Tibial nerve (tissue), 4 donors: ENCODE data around the gene AFF2. TPM values are rescaled to one million over a fixed set of nuclear protein-coding genes. Genes with fewer than 3 reads are reported as not detected.

Source experiments
- DNase-seq, 2 donors: peaks; one replicate each; pipeline ENCODE4 v3.0.0-alpha.2; 2019; ENCODE audit warnings: low spot score in 2 of 2
- H3K27ac ChIP-seq, 4 donors: fragments of 200-600 bp; sonication (generic) in 3 of 4; one replicate each; pipeline ENCODE4 v1.5.1; 2017 to 2019; ENCODE audit warnings: mild to moderate bottlenecking in 1 of 4
- H3K27me3 ChIP-seq, 2 donors: fragments of 200-600 bp; sonication (generic) in 1 of 2; one replicate each; pipeline versions ENCODE4 v1.5.1 to v1.6.0; 2017 to 2019
- H3K36me3 ChIP-seq, 3 donors: fragments of 200-600 bp; sonication (generic); one replicate each; pipeline ENCODE4 v1.5.1; 2018 to 2019
- H3K4me1 ChIP-seq, 4 donors: fragments of 200-600 bp; sonication (generic) in 3 of 4; one replicate each; pipeline ENCODE4 v1.5.1; 2017 to 2019
- H3K4me3 ChIP-seq, 4 donors: fragments of 200-600 bp; sonication (generic) in 3 of 4; one replicate each; pipeline ENCODE4 v1.5.1; 2017 to 2019; ENCODE audit warnings: mild to moderate bottlenecking in 1 of 4, moderate library complexity in 1 of 4
- H3K9me3 ChIP-seq, 4 donors: fragments of 200-600 bp; sonication (generic) in 3 of 4; one replicate each; pipeline ENCODE4 v1.5.1; 2017 to 2019
- EP300 ChIP-seq, 2 donors: sonication (generic); formaldehyde crosslinking; IDR thresholded peaks; one replicate each; pipeline ENCODE4 v1.6.1; 2017; ENCODE audit warnings: antibody characterized with exemption in 2 of 2, mild to moderate bottlenecking in 1 of 2
- POLR2A ChIP-seq, 2 donors: fragments of 450-650 bp; IDR thresholded peaks; one replicate each; pipeline ENCODE4 v1.6.1; 2017; ENCODE audit warnings: antibody characterized with exemption in 2 of 2, mild to moderate bottlenecking in 2 of 2, moderate library complexity in 2 of 2
- WGBS, 2 donors: methylation state at CpG; one replicate each; pipeline ENCODE4 v1.1.5; 2018; 5-methylcytosine and 5-hydroxymethylcytosine counted together
- total RNA-seq, 4 donors: library from RNA; depleted of rRNA; stranded (reverse); fragments of >200 nt; gene quantifications; one replicate each; pipeline ENCODE4 v1.1.0, GENCODE V29; 2016
- TF ChIP-seq, protein P1 (sequence below), 5 experiments: fragments of 200-600 bp in 3 of 5; fragments of 450-650 bp in 2 of 5; sonication (generic) in 3 of 5; IDR thresholded peaks; one replicate each; pipeline ENCODE4 v1.5.1; 2016 to 2019; ENCODE audit warnings: antibody characterized with exemption in 5 of 5, mild to moderate bottlenecking in 3 of 5, moderate library complexity in 2 of 5

Gene AFF2
- total RNA-seq, 4 donors from 2014 or later, result 13.2 to 20.3 (median 16.1) TPM

DNA sequence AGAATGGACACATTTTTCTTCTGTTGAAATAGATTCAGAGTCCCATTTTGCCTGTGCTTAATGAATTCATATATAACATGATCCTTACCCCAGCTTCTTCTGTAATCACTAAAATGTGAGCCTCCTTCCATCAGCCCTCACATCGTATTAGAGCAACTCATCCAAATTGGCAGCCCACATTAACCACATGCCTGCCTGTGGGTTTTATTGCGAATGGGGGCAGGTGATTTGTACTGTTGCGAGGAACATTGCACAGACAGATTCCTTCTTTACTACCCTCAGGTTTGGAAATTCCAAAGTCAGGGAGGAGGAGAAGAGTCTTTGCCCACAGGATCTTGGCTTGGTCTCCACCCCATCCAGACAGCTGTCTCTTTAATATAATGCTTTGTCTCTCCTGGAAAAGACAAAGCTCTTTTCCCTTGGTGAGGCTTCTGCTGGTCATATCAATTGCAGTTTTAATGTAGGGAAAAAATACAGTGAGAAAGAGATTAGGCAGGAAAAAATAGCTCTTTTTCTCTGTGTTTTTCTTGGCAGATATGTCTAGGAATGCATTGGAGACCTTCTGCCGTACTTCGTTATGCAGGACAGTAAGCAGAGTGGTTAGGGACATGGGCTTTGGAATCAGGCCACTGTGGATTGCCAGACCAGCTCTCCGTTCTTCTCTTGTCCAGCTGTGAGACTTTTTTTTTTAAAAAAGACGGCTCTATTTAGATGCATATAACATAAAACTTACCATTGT is 371.2 kb downstream of the AFF2 start:
- Histone ChIP-seq H3K4me3 (no peak overlapping the region), H3K36me3 (no peaks in the 10 kb centered on the region), H3K4me1 (no peaks in the 10 kb centered on the region), H3K27me3 (no peaks in the 10 kb centered on the region), H3K27ac (no peak overlapping the region), H3K9me3 (no peaks in the 10 kb centered on the region)
- no peak for DNase-seq
- TF ChIP-seq POLR2A (IDR thresholded peaks at IDR 0.05) (no peak), EP300 (IDR thresholded peaks at IDR 0.05) (no peak)
- TF ChIP-seq, protein P1, sequence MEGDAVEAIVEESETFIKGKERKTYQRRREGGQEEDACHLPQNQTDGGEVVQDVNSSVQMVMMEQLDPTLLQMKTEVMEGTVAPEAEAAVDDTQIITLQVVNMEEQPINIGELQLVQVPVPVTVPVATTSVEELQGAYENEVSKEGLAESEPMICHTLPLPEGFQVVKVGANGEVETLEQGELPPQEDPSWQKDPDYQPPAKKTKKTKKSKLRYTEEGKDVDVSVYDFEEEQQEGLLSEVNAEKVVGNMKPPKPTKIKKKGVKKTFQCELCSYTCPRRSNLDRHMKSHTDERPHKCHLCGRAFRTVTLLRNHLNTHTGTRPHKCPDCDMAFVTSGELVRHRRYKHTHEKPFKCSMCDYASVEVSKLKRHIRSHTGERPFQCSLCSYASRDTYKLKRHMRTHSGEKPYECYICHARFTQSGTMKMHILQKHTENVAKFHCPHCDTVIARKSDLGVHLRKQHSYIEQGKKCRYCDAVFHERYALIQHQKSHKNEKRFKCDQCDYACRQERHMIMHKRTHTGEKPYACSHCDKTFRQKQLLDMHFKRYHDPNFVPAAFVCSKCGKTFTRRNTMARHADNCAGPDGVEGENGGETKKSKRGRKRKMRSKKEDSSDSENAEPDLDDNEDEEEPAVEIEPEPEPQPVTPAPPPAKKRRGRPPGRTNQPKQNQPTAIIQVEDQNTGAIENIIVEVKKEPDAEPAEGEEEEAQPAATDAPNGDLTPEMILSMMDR (IDR thresholded peaks at IDR 0.05), result no peak
- 40 to 53% methylated on average over 7 of the region's 7 CpGs for WGBS, 2 donors

DNA sequence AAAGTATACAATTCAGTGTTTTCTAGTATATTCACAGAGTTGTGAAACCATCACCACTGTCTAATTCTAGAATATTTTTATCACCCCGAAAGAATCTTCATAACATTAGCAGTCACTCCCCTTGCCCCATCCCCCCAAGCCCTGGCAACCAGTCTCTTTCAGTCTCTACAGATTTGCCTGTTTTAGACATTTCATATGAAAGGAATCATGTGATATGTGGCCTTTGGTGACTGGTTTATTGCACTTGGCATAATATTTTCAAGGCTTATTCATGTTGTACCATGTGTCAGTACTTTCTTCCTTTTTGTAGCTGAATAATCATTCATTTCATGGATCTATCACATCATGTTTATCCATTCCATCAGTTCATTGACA is 371.7 kb downstream of the AFF2 start:
- TF ChIP-seq, protein P1 (IDR thresholded peaks at IDR 0.05), result no peak
- TF ChIP-seq POLR2A (IDR thresholded peaks at IDR 0.05), result no peak
- TF ChIP-seq EP300 (IDR thresholded peaks at IDR 0.05), result no peak
- Histone ChIP-seq H3K36me3 (no peaks in the 10 kb centered on the region), H3K27ac (no peak overlapping the region), H3K4me3 (no peak overlapping the region), H3K9me3 (no peaks in the 10 kb centered on the region), H3K27me3 (no peaks in the 10 kb centered on the region), H3K4me1 (no peaks in the 10 kb centered on the region)
- DNase-seq, result no peak
- WGBS, 2 donors, result 44 to 46% methylated on average over 1 of the region's 1 CpG

DNA sequence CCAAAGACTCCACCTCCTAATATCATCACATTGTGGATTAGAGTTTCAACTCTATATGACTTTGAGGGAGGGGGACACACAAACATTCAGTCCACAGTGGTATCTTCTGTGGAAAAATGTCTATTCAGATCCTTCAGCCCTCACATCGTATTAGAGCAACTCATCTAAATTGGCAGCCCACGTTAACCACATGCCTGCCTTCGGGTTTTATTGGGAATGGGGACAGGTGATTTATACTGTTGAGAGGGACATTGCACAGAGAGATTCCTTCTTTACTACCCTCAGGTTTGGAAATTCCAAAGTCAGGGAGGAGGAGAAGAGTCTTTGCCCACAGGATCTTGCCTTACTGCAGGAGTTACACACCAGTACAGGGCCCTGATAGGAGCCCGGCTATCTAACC is 372.5 kb downstream of the AFF2 start:
- H3K36me3 ChIP-seq, result no peaks in the 10 kb centered on the region
- H3K9me3 ChIP-seq, result no peaks in the 10 kb centered on the region

DNA sequence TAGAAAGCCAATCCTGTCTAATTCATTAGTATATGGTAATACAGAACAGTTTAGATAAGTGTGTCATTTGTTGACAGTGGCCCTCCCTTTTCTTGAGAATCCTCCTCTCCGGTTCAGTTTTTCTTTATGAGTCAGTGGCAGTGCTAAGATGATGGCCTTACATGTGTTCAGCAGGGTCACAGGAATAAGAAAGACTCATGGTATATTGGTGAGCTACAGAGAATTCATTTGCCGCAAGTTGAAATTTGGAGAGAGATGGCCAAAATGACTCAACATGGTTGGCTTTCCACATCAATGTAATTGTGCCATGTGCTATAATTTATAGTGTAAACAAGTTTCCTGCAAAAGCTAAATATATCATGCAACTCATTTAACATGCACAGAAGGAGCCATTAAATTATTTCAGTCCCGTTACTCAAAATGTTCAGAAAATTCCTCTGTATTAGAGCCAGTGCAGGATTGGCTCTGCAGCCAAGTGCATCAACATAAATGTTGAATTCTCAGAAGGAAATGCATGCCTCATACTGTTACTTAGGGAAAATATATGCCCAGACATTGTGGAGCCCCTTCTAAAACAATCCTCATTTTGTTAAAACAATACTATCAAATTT is 374.3 kb downstream of the AFF2 start:
- no peak for DNase-seq
- TF ChIP-seq POLR2A (IDR thresholded peaks at IDR 0.05), result no peak
- TF ChIP-seq, protein P1 (IDR thresholded peaks at IDR 0.05), result no peak
- no peak for TF ChIP-seq EP300 (IDR thresholded peaks at IDR 0.05)

More for the DNA sequence above, 372.5 kb downstream of the AFF2 start:
- Histone ChIP-seq H3K27me3 (no peaks in the 10 kb centered on the region), H3K4me3 (no peak overlapping the region), H3K4me1 (no peaks in the 10 kb centered on the region), H3K27ac (no peak overlapping the region)
- DNase-seq, result no peak
- WGBS, 2 donors, result 68 to 69% methylated on average over 4 of the region's 4 CpGs
- TF ChIP-seq POLR2A (IDR thresholded peaks at IDR 0.05), result no peak

DNA sequence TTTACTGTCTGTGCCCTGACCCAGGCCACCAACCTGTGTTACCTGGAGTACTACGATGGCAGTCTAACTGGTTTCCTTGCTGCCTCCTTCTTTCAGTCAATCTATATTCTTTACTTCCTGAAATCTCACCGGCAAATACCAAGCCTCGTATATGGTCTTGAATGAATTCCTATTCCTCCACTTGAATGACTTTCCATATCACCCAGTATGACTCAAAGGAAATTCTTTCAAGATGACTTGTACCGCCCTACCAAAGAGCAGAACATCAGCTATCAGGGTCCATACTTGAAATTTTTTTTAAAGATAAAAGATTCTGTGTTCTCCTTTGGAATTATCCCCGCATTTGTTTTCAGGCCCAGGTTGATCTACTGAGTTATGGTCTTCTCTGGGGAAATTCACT is 378.0 kb downstream of the AFF2 start:
- no peak overlapping the region for H3K4me3 ChIP-seq
- H3K9me3 ChIP-seq, result no peaks in the 10 kb centered on the region
- H3K27me3 ChIP-seq, result no peaks in the 10 kb centered on the region
- no peak overlapping the region for H3K27ac ChIP-seq
- no peaks in the 10 kb centered on the region for H3K4me1 ChIP-seq
- H3K36me3 ChIP-seq, result no peaks in the 10 kb centered on the region
- TF ChIP-seq EP300 (IDR thresholded peaks at IDR 0.05), result no peak
- no peak for TF ChIP-seq POLR2A (IDR thresholded peaks at IDR 0.05)
- TF ChIP-seq, protein P1 (IDR thresholded peaks at IDR 0.05), result no peak
- DNase-seq, result no peak
- WGBS, 2 donors, result 77 to 83% methylated on average over 5 of the region's 5 CpGs

More for the DNA sequence above, 374.3 kb downstream of the AFF2 start:
- H3K4me1 ChIP-seq, result no peaks in the 10 kb centered on the region
- no peak overlapping the region for H3K4me3 ChIP-seq
- H3K36me3 ChIP-seq, result no peaks in the 10 kb centered on the region
- WGBS, 2 donors, result 47 to 61% methylated on average over 3 of the region's 3 CpGs
- no peaks in the 10 kb centered on the region for H3K9me3 ChIP-seq
- H3K27ac ChIP-seq, result no peak overlapping the region
- no peaks in the 10 kb centered on the region for H3K27me3 ChIP-seq
